GM18507 (cell line): ENCODE results near the gene GYPB.
"Not testable (repeated sequence)": the region's sequence is repeated elsewhere in the genome, so short reads cannot be mapped to it uniquely, and the experiment has no call there.

Experiments used
- DNase-seq: peaks from one replicate; pipeline ENCODE4 v3.0.0; 2011; ENCODE audit warnings: low read depth; ENCODE audit not compliant: insufficient read length; ENCODE audit errors: extremely low spot score
- FAIRE-seq: peaks from 2 replicates; lab custom pipeline; 2011; peaks lifted over from hg19 to GRCh38; lab: Jason Lieb, UNC

GYPB gene

GRCh38 chr4:143955306-143955705, 63.9 kb downstream of the GYPB start:
- FAIRE-seq, DNase-seq: not testable (repeated sequence)

DNA sequence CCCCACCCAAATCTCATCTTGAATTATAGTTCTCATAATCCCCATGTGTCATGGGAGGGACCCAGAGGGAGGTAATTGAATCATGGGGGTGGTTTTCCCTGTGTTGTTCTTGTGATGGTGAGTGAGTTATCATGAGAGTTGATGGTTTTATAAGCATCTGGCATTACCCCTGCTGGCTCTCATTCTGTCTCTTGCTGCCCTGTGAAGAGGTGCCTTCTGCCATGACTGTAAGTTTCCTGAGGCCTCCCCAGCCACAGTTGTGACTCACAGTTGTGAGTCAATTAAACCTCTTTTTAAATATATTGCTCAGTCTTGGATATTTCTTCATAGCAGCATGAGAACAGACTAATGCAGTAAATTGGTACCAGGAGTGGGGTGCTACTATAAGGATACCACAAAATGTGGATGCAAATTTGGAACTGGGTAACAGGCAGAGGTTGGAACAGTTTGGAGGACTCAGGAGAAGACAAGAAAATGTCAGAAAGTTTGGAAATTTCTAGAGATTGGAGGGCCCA, 67.7 kb downstream of the GYPB start:
- FAIRE-seq, DNase-seq: not testable (repeated sequence)

- FAIRE-seq, DNase-seq: not testable (repeated sequence)
Measured at GRCh38 chr4:143950967-143951366, 68.2 kb downstream of the GYPB start.

GRCh38 chr4:143950185-143950584, 69.0 kb downstream of the GYPB start:
- not testable (repeated sequence) for DNase-seq, FAIRE-seq

GRCh38 chr4:143947493-143947892, 71.7 kb downstream of the GYPB start:
- FAIRE-seq, DNase-seq: not testable (repeated sequence)
